AG04449 (cell line): ENCODE data around the gene MCTP1.

Source experiments
- CTCF ChIA-PET: fragments of 350-600 bp; formaldehyde crosslinking; extraction: SDS; loops from one replicate; lab custom pipeline; 2021; ENCODE audit warnings: antibody characterized with exemption; lab: Yijun Ruan, JAX
- POLR2A ChIA-PET: fragments of 400-600, 350-600 bp; formaldehyde crosslinking; extraction: SDS; loops from one replicate; lab custom pipeline; 2020; ENCODE audit warnings: antibody characterized with exemption, inconsistent platforms; lab: Yijun Ruan, JAX
- DNase-seq: peaks from one replicate; pipeline ENCODE4 v3.0.0-alpha.2; 2010; ENCODE audit warnings: low read depth, low spot score
- H3K4me3 ChIP-seq: 2 replicates; pipeline ENCODE4 v1.5.1; 2011; ENCODE audit warnings: low read depth, mild to moderate bottlenecking, control low read depth, low read length
- CTCF ChIP-seq: IDR thresholded peaks from one replicate; pipeline ENCODE4 v1.5.1; 2011; ENCODE audit warnings: mild to moderate bottlenecking, moderate library complexity, low read length, control low read depth, inconsistent platforms; ENCODE audit not compliant: insufficient read depth; ENCODE audit errors: missing control alignments

The MCTP1 gene

GRCh38 chr5:94900006-94900505, 384.8 kb downstream of the MCTP1 start:
- POLR2A ChIA-PET: no interaction called here
- H3K4me3 ChIP-seq: no peak overlapping the region
- CTCF ChIA-PET: no interaction called here
- no peak for TF ChIP-seq CTCF
- no peak for DNase-seq

DNA sequence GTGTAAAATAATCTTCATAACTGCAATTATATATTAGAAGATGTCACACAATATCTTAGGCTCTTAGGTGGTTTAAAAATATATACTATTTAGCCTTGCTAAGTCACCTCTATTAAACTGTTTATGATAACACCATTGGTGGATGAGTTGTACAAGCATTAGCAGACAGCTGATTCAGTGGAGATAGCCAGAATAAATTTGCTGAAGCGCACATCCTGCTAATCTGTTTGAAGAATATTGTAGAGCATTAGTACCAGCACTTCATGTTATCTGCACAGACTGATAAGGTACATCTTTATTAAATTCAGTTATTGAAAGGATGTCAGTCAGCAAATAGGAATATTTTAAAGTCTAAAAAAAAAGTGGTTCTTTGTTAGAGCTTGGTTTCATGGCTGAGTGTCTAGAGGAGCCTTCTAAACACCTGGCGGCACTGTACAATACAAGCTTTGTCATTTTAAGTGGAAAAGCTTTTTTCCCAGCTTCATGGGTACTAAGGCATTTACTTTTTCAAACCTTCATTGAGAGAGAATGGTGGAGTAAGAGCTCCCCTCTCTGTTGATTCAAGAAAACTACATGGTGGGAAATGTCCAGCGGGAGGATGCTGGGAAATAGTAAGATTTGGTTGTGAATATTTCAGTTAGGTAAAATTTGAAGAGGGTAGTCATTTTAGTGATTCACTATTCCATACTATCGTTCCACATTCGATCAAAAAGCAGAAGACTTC, 391.3 kb downstream of the MCTP1 start:
- ChIA-PET CTCF (interaction anchor here (0.8 to 1.4 kb wide), 3 partner anchors 15 to 64 kb away, joined by 3 to 4 read pairs (median 3); no protein-coding TSS in a partner anchor), POLR2A (no interaction called here)
- no peak for DNase-seq
- no peak for TF ChIP-seq CTCF
- H3K4me3 ChIP-seq: no peak overlapping the region

DNA sequence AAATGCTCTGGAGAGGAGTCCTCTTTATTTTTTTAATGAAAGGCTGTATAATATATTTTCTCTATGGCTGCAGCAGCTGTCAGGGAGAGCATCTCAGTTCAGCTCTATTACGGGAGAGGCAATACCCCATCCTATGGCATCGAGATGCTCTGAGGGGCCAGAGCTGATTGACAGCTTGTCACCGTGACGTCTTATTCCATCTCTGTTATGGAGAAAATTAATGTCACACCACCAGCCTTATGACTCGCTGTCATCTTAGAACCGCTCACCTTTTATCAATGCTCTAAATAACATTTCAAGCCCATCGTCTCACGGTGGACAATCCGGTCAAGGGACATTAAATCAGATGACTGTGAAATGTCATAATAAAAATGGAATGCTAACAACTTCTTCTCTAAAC, 392.9 kb downstream of the MCTP1 start:
- ChIA-PET CTCF (no interaction called here), POLR2A (no interaction called here)
- H3K4me3 ChIP-seq: no peak overlapping the region
- no peak for DNase-seq
- no peak for TF ChIP-seq CTCF

DNA sequence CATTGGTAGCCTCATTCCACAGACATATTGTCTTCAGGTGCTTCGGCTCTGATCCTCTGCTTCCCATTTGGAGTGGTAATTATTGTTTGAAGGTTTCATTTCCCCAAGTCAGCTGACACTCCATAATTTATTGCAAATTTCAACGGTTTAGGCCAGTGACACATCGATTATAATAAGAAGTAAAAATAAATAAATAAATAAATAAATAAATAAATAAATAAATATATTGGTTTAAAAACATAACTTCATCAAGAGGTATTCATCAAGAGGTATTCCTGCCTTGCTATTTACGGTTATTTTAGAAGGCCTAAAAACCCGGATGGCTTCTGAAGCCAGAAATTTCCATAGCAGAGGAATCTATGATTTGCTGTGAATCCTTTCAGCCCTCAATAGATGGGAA, 393.3 kb downstream of the MCTP1 start:
- TF ChIP-seq CTCF: no peak
- no peak for DNase-seq
- no peak overlapping the region for H3K4me3 ChIP-seq
- POLR2A ChIA-PET: no interaction called here
- CTCF ChIA-PET: no interaction called here

DNA sequence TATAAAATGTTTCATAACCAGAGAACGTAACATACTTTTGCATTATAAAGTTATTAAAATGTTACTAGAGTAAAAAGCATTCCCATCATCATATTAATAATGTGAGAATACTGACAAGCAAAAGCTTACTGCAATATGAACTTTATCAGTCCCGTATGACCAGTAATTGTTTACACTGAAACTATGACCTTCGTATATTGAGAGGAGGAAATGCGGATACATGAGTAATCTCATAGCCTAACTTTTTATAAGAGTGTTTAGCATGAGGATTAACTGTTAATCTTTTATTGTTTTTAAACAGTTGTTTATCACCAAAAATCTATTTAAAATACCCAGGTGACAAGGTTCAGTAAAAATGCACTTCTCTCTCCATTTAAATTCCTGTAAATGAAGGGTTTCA, 394.0 kb downstream of the MCTP1 start:
- CTCF ChIA-PET: no interaction called here
- DNase-seq: no peak
- POLR2A ChIA-PET: no interaction called here
- TF ChIP-seq CTCF: no peak
- no peak overlapping the region for H3K4me3 ChIP-seq

DNA sequence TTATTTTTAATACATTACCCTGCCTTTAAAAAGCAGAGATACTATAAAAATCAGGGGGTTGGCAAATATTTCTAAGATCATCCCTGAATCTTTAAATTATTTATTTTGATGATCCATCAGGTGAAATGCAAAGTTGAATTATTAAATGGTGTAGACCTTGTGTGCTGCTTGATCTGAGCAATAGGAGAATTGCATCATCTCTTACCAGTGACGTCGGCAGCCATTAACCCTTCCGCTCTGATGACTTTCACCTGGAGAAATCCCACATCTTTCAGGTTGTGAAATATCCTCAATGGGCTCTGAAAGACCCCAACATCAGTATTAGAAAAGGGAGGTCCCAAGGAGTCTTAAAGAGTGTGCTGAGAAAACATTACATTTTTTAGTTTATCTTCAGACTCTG, 396.2 kb downstream of the MCTP1 start:
- DNase-seq: no peak
- no peak for TF ChIP-seq CTCF
- ChIA-PET POLR2A (no interaction called here), CTCF (no interaction called here)
- H3K4me3 ChIP-seq: no peak overlapping the region
